Fibroblast of the aortic adventitia (primary cell): ENCODE measurements around the gene IL21R. TPM values are rescaled to one million over a fixed set of nuclear protein-coding genes. Genes with fewer than 3 reads are reported as not detected.
A peak's percentile ranks its signal among the peaks of the same experiment; 100 is the strongest.

Experiments
- DNase-seq: peaks from one replicate; pipeline ENCODE4 v3.0.0-alpha.2; 2010; ENCODE audit warnings: low read depth
- H3K4me3 ChIP-seq: 2 replicates; pipeline ENCODE4 v1.5.1; 2011; ENCODE audit warnings: low read depth, mild to moderate bottlenecking, control low read depth, low read length, moderate library complexity
- CTCF ChIP-seq: IDR thresholded peaks from 2 replicates; pipeline ENCODE4 v1.5.1; 2011; ENCODE audit warnings: mild to moderate bottlenecking, low read length, control low read depth, inconsistent platforms; ENCODE audit not compliant: insufficient read depth
- total RNA-seq: library from RNA; depleted of rRNA; stranded (reverse); fragments of >200 nt; gene quantifications from 2 replicates; pipeline ENCODE4 v1.2.3, GENCODE V29; 2012; ENCODE audit warnings: low replicate concordance

The IL21R gene
- total RNA-seq, 1 donor: 0.54 TPM

DNA sequence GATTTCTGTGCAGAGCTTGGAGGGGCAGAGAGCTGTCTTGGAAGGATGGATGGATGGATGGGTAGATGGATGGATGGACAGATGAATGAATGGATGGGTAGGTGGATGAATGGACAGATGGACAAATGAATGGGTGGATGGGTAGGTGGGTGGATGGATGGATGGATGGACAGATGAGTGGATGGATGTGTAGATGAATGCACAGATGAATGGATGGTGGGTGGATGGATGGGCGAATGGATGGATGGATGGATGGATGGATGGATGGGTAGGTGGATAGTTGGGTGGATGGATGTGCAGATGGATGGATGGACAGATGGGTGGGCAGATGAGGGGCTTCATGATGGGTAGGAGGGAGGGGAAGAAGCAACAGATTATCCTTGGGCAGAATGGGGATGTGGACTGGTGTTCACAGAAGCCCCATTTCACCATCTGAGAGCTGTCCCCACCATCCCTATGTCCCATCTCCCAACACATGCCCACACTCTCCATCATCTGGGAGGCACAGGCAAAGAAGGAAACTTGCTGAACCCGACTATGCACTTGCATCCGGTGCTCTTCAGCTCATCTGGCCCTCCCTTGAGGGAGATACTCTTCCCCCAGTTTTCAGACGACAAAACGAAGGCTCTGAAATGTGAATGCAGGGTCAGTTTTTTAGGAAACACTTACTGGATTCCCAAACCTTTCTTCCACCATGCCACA is 57.2 kb downstream of the IL21R start:
- no peak for TF ChIP-seq CTCF
- H3K4me3 ChIP-seq: no peak overlapping the region
- no peak for DNase-seq

DNA sequence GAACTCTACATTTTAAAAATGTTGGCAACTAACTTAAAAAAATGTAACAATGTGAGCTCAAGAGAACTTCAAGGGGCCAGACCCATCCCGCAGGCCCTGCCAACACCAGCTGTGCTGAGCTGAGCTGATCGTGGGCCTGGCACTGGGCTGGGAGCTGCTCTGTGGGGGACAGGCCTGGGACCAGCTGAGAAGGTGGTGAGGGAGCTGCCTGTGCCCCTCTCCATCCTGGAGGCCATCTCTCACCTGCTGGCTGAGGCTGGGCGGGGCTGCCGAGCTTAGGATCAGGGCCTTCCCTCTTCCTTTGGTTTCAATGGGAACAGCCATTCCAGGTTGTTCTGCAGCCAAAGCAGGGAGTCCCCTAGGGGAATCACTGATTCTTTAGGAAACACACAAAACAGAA is 58.2 kb downstream of the IL21R start:
- no peak for TF ChIP-seq CTCF
- no peak overlapping the region for H3K4me3 ChIP-seq
- DNase-seq: no peak

GRCh38 chr16:27460663-27461482 is 58.9 kb downstream of the IL21R start:
- H3K4me3 ChIP-seq: no peak overlapping the region
- peak; percentile 21 for DNase-seq
- TF ChIP-seq CTCF: no peak

GRCh38 chr16:27461483-27462171 is 59.7 kb downstream of the IL21R start:
- no peak for TF ChIP-seq CTCF
- DNase-seq: no peak
- H3K4me3 ChIP-seq: no peak overlapping the region

DNA sequence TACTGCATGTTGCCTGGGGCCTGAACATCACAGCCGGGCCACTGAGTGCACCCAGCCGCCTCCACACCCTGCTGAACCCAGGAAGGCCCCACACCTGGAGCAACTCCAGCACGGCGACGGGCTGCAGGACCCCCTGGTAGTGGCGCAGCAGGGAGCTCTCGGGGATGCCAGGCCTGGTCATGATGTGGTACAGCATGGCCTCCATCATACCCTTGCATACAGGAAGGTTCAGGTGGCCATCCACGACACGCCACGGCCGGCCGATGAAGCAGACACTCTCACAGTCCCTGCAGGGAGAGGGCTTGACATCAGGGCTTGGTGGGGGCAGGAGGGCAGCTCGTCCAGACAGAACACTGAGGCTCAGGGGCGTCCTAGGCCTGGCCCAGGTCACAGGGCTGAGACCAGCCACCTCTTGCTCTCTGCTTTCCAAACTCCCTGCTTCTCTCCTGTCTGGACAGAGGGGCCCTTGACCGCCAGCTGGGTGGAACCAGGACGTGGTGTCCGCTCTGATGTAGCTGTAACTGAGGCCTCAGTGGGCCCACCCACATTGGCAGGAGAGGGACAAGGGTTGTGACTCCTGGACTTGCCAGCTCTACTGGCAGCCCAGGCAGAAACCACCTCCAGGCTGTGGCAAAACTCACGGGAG is 60.3 kb downstream of the IL21R start:
- no peak for TF ChIP-seq CTCF

DNA sequence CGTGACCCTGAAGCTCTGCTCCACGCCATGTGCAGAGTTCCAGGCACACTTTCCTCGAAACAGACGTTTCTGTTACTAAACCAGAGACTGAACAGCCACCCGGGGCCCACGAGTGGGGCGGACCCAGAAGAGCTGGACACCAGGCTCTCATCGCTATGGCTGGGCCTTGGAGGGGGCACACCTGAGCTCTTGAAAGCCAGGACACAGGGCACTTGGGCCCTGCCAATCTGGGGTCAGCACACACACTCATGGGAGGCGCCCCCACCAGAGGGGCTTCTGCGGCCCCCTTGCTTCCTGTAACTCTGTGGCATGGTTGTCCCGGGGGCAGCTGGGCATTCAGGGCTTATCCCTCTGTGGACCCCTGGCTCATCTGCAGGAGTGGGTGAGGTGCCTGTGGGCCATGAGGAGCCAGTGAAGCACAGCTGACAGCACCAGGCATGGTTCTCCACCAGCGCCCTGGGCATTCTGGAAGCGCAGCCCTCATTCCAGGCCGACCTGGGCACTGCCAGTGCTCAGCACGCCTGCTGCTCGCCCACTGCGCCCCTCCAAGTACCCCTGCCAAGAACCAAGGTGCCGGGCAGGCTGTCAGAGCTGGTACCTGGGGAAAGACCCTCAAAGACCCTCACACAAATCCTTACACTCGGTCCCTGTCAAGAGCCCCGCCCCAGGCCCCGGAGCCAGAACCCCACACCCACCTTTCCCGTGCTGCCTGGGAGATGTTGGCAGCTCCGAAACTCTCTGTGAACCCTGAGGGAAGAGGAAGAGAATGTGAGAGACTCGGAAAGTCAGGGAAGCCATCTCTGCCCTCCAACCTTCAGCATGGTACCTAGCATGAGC is 61.1 kb downstream of the IL21R start:
- H3K4me3 ChIP-seq: no peak overlapping the region
- no peak for DNase-seq
- TF ChIP-seq CTCF: no peak

More for the DNA sequence above, 60.3 kb downstream of the IL21R start:
- no peak for DNase-seq
- no peak overlapping the region for H3K4me3 ChIP-seq
